22Rv1 (cell line): ENCODE data around the gene SIAE.

Experiments
- ZFX ChIP-seq: fragments of 450-650 bp; IDR thresholded peaks from 2 replicates; pipeline ENCODE4 v1.6.1; 2017; ENCODE audit warnings: antibody characterized with exemption, borderline replicate concordance
- TF ChIP-seq, protein P1 (sequence below): fragments of 450-650 bp; IDR thresholded peaks from 2 replicates; pipeline ENCODE4 v1.5.1; 2017; ENCODE audit warnings: mild to moderate bottlenecking

DNA sequence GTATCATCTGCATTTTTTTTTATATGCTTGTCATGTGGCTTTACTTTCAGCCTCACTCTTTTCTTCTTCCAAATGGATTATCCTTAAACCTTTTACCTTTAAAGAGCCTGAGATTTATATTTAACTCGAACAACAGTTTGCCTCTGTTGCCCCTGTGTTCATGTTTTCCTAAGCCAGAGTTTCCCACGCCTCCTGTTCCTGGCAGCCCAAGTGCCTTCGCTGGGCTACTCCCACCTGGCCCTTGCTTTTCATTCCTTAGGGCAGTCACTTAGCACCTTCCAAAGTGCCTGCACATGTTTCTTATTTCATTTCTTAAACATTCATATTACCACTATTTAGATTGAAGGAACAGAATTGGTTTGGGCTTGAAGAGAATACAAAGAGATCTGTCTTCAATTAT lies 37.6 kb downstream of the SIAE start:
- TF ChIP-seq, protein P1, sequence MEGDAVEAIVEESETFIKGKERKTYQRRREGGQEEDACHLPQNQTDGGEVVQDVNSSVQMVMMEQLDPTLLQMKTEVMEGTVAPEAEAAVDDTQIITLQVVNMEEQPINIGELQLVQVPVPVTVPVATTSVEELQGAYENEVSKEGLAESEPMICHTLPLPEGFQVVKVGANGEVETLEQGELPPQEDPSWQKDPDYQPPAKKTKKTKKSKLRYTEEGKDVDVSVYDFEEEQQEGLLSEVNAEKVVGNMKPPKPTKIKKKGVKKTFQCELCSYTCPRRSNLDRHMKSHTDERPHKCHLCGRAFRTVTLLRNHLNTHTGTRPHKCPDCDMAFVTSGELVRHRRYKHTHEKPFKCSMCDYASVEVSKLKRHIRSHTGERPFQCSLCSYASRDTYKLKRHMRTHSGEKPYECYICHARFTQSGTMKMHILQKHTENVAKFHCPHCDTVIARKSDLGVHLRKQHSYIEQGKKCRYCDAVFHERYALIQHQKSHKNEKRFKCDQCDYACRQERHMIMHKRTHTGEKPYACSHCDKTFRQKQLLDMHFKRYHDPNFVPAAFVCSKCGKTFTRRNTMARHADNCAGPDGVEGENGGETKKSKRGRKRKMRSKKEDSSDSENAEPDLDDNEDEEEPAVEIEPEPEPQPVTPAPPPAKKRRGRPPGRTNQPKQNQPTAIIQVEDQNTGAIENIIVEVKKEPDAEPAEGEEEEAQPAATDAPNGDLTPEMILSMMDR: no peak
- TF ChIP-seq ZFX: no peak
